Measurements from ENCODE around the gene FER. TPM values are rescaled to one million over a fixed set of nuclear protein-coding genes. Genes with fewer than 3 reads are reported as not detected.
"Not testable (repeated sequence)": the region's sequence is repeated elsewhere in the genome, so short reads cannot be mapped to it uniquely, and the experiment has no call there.

FER gene
- total RNA-seq: 10 to 100 TPM in 1 of 6 donors, 1 to 10 TPM in 5; 5.1 to 15.3 (median 6.8) TPM
- polyA plus RNA-seq: 1 to 10 TPM; 1.4 to 1.6 TPM

DNA sequence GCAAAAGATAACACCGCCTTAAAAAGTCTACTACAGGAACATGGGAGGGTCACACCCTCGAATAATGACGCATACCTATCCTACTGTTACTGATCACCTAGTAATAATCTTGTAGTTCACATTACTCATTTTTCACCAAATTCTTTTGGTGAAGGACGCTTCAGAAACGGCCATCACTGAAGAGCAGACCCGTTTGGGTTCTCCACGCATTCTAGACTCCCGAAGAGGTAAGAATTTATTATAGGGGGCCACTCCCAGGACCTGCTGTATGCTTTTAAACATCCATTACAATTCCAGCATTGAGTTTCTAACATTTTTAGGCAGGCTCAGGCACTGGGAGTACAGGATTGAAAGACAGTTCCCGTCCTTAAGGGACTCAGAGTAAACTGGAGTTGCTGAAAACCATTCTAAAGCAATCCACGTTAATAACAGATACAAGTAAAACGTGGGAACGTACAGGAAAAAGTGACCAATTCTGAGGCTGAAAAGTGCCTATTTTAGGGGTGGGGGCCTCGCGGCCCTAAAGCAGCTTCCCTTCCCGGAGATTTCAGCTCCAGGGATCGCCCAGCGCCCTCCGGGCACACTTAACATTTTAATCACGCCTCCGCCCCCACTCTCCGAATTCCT lies at the start of gene FER:
Gene FER, plus strand, starts transcription at position 124 of the 627 bp plus-strand sequence. CDS start 50,286 bp downstream, outside the sequence.
- peak; percentile 18 to 42 (median 36) for ATAC-seq
- peak in 2 of 6 donors; percentile 13 to 23 for DNase-seq
- intact Hi-C loops (cut with DNase I): no loop called here
- peaks cover 0 to 5% (median 0%) of the 10 kb centered on the region in 3 donors for H3K4me1 ChIP-seq
- no peaks in the 10 kb centered on the region for H3K9me3 ChIP-seq
- H3K36me3 ChIP-seq: no peaks in the 10 kb centered on the region
- H3K4me3 ChIP-seq: peak within 1 kb of the TSS; percentile 80 to 97 (median 94)
- FAIRE-seq: peak; percentile 68
- no peaks in the 10 kb centered on the region for H3K27me3 ChIP-seq
- TF ChIP-seq, protein P1, sequence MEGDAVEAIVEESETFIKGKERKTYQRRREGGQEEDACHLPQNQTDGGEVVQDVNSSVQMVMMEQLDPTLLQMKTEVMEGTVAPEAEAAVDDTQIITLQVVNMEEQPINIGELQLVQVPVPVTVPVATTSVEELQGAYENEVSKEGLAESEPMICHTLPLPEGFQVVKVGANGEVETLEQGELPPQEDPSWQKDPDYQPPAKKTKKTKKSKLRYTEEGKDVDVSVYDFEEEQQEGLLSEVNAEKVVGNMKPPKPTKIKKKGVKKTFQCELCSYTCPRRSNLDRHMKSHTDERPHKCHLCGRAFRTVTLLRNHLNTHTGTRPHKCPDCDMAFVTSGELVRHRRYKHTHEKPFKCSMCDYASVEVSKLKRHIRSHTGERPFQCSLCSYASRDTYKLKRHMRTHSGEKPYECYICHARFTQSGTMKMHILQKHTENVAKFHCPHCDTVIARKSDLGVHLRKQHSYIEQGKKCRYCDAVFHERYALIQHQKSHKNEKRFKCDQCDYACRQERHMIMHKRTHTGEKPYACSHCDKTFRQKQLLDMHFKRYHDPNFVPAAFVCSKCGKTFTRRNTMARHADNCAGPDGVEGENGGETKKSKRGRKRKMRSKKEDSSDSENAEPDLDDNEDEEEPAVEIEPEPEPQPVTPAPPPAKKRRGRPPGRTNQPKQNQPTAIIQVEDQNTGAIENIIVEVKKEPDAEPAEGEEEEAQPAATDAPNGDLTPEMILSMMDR (IDR thresholded peaks at IDR 0.05): no peak
- WGBS, 2 donors: 0% methylated on average over 21 of the region's 21 CpGs
- H3K27ac ChIP-seq: peak within 1 kb of the TSS; percentile 96 to 99 (median 97)

- H3K4me3 ChIP-seq; DNase-seq; H3K27ac ChIP-seq; H3K9me3 ChIP-seq; H3K27me3 ChIP-seq; H3K4me1 ChIP-seq; H3K36me3 ChIP-seq; FAIRE-seq; intact Hi-C loops (cut with DNase I); ATAC-seq: not testable (repeated sequence)
- 97% methylated on average over 5 of the region's 5 CpGs for WGBS, 2 donors
Observed at GRCh38 chr5:108700388-108700787, 47.3 kb upstream of the FER start.

DNA sequence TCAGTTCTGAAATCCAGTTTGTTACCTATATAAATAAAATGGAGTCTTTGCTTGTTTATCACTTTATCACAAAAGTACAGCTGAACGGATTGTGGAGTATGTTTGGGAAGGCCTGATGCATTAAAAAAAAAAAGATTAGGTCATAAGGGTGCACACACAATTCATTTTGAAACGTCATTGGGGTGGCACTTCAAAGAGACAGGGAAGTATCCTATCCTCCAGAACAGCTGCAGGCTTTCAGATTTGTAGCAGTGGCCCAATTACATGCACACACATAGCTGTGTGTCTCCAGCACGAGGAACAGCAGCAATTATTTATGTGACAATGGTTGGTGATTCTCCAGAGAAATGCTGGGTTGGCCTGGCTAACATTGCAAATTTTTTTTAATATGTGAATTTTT lies 46.8 kb upstream of the FER start:
- no peak for ATAC-seq

DNA sequence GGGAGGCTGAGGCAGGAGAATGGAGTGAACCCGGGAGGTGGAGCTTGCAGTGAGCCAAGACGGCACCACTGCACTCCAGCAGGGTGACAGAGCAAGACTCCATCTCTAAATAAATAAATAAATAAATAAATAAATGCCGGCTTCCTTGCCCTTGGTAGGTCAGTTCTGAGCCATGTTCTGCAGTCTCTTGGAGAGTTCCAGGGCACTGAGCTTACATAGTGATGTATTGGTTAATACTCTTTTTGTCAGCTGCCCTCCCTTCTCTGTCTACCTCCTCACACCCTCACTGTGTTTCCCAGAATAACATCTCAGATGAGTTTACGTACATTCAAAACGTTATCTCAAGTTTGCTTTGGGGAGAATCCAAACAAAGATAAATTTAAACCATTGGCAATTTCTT lies 45.2 kb upstream of the FER start:
- FAIRE-seq: no peak

More for the DNA sequence above, 46.8 kb upstream of the FER start:
- Histone ChIP-seq H3K27me3 (no peaks in the 10 kb centered on the region), H3K27ac (no peak overlapping the region), H3K4me1 (no peaks in the 10 kb centered on the region), H3K36me3 (no peaks in the 10 kb centered on the region), H3K9me3 (no peaks in the 10 kb centered on the region), H3K4me3 (no peak overlapping the region)
- FAIRE-seq: no peak
- DNase-seq: no peak
- TF ChIP-seq, protein P1 (IDR thresholded peaks at IDR 0.05): no peak
- WGBS, 2 donors: 42 to 43% methylated on average over 3 of the region's 3 CpGs
- intact Hi-C loops (cut with DNase I): no loop called here

DNA sequence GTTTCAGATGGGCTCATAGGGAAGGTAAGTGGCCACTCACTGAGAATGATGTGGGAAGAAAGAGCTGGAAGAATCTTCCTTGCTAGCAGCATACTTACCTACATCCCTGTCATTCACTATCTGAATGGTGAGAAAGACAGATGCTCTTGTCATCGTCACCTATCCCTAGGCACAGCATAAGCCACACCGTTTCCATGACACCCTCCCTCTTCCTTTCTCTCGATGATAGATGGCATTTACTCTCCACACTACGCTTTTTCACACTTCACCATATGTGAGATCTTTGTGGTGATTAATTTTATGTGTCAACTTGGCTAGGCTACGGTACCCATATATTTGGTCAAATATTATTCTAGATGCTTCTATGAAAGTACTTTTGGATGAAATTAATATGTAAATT lies 44.4 kb upstream of the FER start:
- H3K27me3 ChIP-seq: no peaks in the 10 kb centered on the region
- H3K36me3 ChIP-seq: no peaks in the 10 kb centered on the region
- no peaks in the 10 kb centered on the region for H3K9me3 ChIP-seq
- 65 to 70% methylated on average over 5 of the region's 5 CpGs for WGBS, 2 donors
- TF ChIP-seq, protein P1 (IDR thresholded peaks at IDR 0.05): no peak
- no peak for FAIRE-seq
- H3K27ac ChIP-seq: no peak overlapping the region
- no peak overlapping the region for H3K4me3 ChIP-seq
- intact Hi-C loops (cut with DNase I): no loop called here
- no peak for ATAC-seq
- H3K4me1 ChIP-seq: no peaks in the 10 kb centered on the region
- no peak for DNase-seq

More for the DNA sequence above, 45.2 kb upstream of the FER start:
- Histone ChIP-seq H3K36me3 (no peaks in the 10 kb centered on the region), H3K4me3 (no peak overlapping the region), H3K9me3 (no peaks in the 10 kb centered on the region), H3K27me3 (no peaks in the 10 kb centered on the region), H3K27ac (no peak overlapping the region), H3K4me1 (no peaks in the 10 kb centered on the region)
- ATAC-seq: no peak
- DNase-seq: no peak
- TF ChIP-seq, protein P1 (IDR thresholded peaks at IDR 0.05): no peak
- 61 to 75% methylated on average over 5 of the region's 5 CpGs for WGBS, 2 donors
- intact Hi-C loops (cut with DNase I): no loop called here

All from pancreas (tissue), 10 donors.